ENCODE results near the gene SLC29A3.
A peak's percentile ranks its signal among the peaks of the same experiment; 100 is the strongest.

SLC29A3 gene

GRCh38 chr10:71395621-71396020 lies 76.6 kb downstream of the SLC29A3 start:
- DNase-seq: no peak

DNA sequence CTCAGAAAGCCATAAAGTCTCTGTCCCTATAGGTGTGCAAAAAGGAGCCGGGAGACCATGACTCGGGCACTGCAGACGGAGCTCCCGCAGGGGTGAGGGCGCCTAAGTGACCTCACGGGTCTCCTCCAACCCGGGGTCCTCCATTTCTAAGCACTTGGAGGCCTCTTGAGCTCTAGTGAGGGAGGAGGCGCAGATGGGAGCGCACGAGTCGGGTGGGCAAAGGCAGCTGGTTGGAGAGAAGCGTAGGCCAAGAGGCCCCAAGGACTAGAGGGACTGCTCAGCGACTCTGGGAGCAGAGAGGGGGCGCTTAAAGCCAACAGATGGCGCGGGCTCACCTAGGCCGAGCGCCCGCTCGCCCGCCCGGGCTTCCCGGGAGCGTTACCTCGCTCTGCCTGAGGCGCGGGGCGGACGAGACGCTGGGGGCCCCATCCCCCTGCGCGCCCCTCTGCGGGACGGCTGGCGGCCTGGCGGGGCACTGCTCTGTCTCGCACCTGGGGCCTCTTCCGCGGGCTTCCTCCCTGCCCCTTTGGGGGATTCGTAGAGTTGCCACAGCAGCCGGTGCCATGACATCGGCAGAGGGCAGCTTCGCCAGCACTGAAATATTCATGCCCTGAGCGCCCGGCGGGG lies 77.1 kb downstream of the SLC29A3 start:
- DNase-seq: peak; percentile 78

DNA sequence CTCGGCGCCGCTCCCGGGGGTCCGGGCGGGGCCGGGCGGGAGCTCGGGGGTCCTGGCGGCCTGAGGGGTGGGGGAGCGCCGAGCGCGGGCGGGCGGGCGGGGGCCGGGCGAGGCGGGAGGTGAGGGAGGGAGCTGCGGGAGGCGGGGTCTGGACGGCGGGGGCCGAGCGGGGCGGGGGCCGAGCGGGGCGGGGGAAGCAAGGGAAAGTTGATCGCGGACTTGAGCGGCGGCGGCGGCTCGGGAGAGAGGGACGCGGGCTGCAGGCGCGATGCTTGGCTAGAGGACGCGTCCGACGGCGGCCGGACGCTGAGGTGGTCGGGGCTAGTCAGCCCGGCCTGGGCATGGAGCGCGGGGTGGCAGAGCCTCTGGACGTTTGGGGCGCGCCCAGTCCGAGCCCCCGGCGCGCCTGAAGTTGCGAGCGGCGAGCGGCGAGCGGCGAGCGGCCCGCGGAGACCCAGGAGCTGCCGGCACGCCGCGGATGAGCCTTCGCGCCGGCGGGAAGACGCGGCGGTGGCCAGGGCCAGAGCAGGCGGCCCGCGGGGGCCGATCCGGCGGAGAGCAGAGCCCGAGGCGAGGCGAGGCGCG lies 77.7 kb downstream of the SLC29A3 start, which contains the start of gene CDH23:
Gene CDH23 (plus strand): TSS at position 210 of the 585 bp plus-strand sequence. CDS start 42,912 bp downstream, outside the sequence.
- DNase-seq: peak; percentile 61

GRCh38 chr10:71397296-71398212 lies 78.5 kb downstream of the SLC29A3 start:
- peak; percentile 21 for DNase-seq

- no peak for DNase-seq
Measured at GRCh38 chr10:71398976-71399375, 79.9 kb downstream of the SLC29A3 start.

GRCh38 chr10:71399946-71400345 lies 80.9 kb downstream of the SLC29A3 start:
- no peak for DNase-seq

GRCh38 chr10:71401056-71401455 lies 82.0 kb downstream of the SLC29A3 start:
- no peak for DNase-seq

- DNase-seq: no peak
Measured at GRCh38 chr10:71402005-71402404, 82.9 kb downstream of the SLC29A3 start.

DNA sequence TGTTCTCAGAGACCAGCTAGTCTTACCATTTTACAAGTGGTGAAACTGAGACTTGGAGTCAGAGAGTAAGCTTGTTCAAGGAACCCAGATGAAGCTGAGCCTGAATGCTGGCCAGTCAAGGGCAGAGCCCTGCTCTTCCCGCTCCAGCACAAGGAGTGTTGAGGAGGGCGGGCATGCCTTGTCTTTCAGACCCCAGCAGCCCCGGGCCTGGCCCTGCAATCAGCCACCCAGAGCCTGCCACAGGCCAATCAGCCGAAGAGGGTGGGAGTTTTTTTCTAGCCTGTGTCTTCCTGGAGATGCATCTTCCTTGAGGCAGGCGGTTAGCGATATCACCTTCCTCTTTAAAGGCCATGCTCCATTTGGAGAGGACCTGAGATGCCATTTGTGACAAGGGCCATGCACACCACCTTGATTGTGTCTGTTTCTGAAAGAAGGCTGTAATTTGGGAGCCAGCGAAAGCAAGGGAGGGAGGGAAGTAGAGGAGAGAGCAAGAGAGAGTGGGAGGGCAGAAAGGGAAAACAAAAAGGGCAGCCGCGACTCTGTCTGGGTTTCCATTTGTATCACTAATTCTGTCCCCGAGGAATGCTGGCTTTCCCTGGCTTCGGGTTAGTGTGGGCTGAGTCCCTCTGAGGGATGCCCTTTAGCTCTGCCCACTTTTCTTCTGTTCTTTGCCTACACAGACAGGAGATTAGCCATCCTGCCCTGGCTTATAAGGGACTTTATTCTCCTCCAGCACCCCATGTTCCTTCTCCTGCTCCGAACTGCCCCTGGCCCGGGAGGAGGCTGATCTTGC lies 85.6 kb downstream of the SLC29A3 start:
- DNase-seq: no peak

GRCh38 chr10:71406878-71407277 lies 87.8 kb downstream of the SLC29A3 start:
- DNase-seq: no peak

DNA sequence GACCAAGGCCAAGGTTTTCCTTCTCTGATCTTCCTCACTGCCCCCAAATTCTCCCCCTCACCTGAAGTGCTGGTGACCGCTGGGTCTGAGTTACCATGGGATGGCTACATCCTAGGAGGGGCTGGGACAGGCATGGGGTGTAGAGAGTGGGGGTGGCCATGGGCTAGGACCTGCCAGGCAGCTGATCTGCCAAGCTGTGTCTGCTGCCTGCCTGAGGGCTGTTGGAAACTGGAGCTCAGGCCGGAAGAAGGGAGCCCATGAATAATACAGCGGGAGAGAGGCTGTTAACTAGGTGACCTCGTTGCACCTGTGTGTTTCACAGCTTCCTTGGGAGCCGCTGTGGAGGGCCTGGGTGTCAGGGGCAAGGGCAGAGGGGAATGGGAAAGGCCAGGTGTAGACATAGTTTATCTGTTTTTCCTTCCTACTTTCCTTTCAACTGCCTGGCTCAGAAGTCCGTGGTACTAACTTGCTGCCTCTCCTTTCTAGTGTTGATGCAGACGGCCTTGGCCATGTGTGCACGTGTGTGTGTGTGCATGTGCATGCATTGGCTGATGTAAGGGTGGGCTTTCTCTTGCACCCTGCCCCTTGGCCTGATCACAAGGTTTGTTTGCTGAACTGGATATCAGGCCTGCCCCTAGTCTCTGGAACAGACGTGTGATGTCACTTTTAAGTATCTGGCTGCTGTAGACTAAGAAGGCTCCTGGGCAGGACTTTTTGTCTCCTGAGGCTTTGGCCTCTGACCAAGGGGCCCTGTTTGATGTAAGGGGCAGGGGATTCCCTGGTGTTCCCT lies 89.6 kb downstream of the SLC29A3 start:
- DNase-seq: no peak

- DNase-seq: no peak
Measured at GRCh38 chr10:71409516-71410104, 90.6 kb downstream of the SLC29A3 start.
